DOHH2 (cell line): ENCODE data around the gene PTPN2.

Experiments used
- CTCF ChIP-seq: fragments of 200-600 bp; sonication (generic); IDR thresholded peaks from one replicate; pipeline ENCODE4 v1.5.1; 2014; ENCODE audit warnings: antibody characterized with exemption, mild to moderate bottlenecking, low read depth, low read length; ENCODE audit not compliant: poor library complexity, severe bottlenecking
- EZH2phosphoT487 ChIP-seq: fragments of 200-600 bp; sonication (generic); IDR thresholded peaks from 2 replicates; pipeline ENCODE4 v1.6.1; 2017; ENCODE audit warnings: borderline replicate concordance, mild to moderate bottlenecking, antibody characterized with exemption, low read length, moderate library complexity, mixed read lengths

DNA sequence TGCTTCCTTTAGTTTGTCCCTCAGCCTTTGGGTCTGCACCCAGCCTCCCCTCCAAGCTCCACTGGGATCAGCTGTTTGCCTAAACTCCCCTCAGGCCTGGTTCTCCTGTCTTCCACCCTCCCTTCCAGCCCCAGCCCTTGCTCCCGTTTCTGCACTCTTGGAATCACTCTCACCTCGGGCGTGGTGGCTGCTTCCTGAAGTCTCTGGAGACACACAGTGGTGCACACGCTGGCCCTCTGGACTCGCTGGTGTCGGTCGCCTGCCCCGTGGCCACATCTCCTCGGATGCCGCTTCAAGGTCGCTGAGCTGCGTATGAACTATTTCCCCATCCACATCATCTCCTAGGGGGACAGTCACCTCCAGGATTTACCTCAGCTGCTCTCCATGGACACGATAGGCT, 134.9 kb downstream of the PTPN2 start:
- TF ChIP-seq CTCF (no peak), EZH2phosphoT487 (no peak)
